Measurements from ENCODE around the gene ADAMTS17. TPM values are rescaled to one million over a fixed set of nuclear protein-coding genes. Genes with fewer than 3 reads are reported as not detected.

Gene ADAMTS17
- total RNA-seq, 1 donor from 2014 or later, result 2.3 TPM

- H3K27me3 ChIP-seq (ENCODE audit: control insufficient read depth, insufficient read depth, low read length), result no peaks in the 10 kb centered on the region
- H3K4me3 ChIP-seq (ENCODE audit: low read depth, low read length), result no peak overlapping the region
- DNase-seq (ENCODE audit: low read depth), result no peak
- TF ChIP-seq CTCF (IDR thresholded peaks at IDR 0.05; ENCODE audit: insufficient read depth, low read length, poor library complexity, severe bottlenecking), result no peak
- H3K36me3 ChIP-seq (ENCODE audit: control insufficient read depth, insufficient read depth, low read length), result no peaks in the 10 kb centered on the region
Measured at GRCh38 chr15:100269831-100270230, 71.9 kb downstream of the ADAMTS17 start.

- DNase-seq (ENCODE audit: low read depth), result no peak
- Histone ChIP-seq H3K27me3 (ENCODE audit: control insufficient read depth, insufficient read depth, low read length) (no peaks in the 10 kb centered on the region), H3K4me3 (ENCODE audit: low read depth, low read length) (no peak overlapping the region), H3K36me3 (ENCODE audit: control insufficient read depth, insufficient read depth, low read length) (no peaks in the 10 kb centered on the region)
- TF ChIP-seq CTCF (IDR thresholded peaks at IDR 0.05; ENCODE audit: insufficient read depth, low read length, poor library complexity, severe bottlenecking), result no peak
Measured at GRCh38 chr15:100266166-100266565, 75.6 kb downstream of the ADAMTS17 start.

GRCh38 chr15:100265641-100266035 lies 76.1 kb downstream of the ADAMTS17 start:
- TF ChIP-seq CTCF (IDR thresholded peaks at IDR 0.05; ENCODE audit: insufficient read depth, low read length, poor library complexity, severe bottlenecking), result no peak
- H3K4me3 ChIP-seq (ENCODE audit: low read depth, low read length), result no peak overlapping the region
- H3K27me3 ChIP-seq (ENCODE audit: control insufficient read depth, insufficient read depth, low read length), result no peaks in the 10 kb centered on the region
- H3K36me3 ChIP-seq (ENCODE audit: control insufficient read depth, insufficient read depth, low read length), result no peaks in the 10 kb centered on the region
- DNase-seq (ENCODE audit: low read depth), result no peak

- H3K27me3 ChIP-seq (ENCODE audit: control insufficient read depth, insufficient read depth, low read length), result no peaks in the 10 kb centered on the region
- H3K36me3 ChIP-seq (ENCODE audit: control insufficient read depth, insufficient read depth, low read length), result no peaks in the 10 kb centered on the region
- TF ChIP-seq CTCF (IDR thresholded peaks at IDR 0.05; ENCODE audit: insufficient read depth, low read length, poor library complexity, severe bottlenecking), result no peak
- DNase-seq (ENCODE audit: low read depth), result no peak
- no peak overlapping the region for H3K4me3 ChIP-seq (ENCODE audit: low read depth, low read length)
Measured at GRCh38 chr15:100264994-100265640, 76.7 kb downstream of the ADAMTS17 start.

- Histone ChIP-seq H3K27me3 (ENCODE audit: control insufficient read depth, insufficient read depth, low read length) (no peaks in the 10 kb centered on the region), H3K4me3 (ENCODE audit: low read depth, low read length) (no peak overlapping the region), H3K36me3 (ENCODE audit: control insufficient read depth, insufficient read depth, low read length) (no peaks in the 10 kb centered on the region)
- no peak for DNase-seq (ENCODE audit: low read depth)
- no peak for TF ChIP-seq CTCF (IDR thresholded peaks at IDR 0.05; ENCODE audit: insufficient read depth, low read length, poor library complexity, severe bottlenecking)
Measured at GRCh38 chr15:100263721-100264455, 77.9 kb downstream of the ADAMTS17 start.
